NCI-H146 (cell line): ENCODE results near the gene EBPL.
A peak's percentile ranks its signal among the peaks of the same experiment; 100 is the strongest.
"Not testable (repeated sequence)": the region's sequence is repeated elsewhere in the genome, so short reads cannot be mapped to it uniquely, and the experiment has no call there.

ENCODE experiments used
- DNase-seq: peaks from one replicate; lab custom pipeline; 2025; lab: John Stamatoyannopoulos, UW

The EBPL gene

DNA sequence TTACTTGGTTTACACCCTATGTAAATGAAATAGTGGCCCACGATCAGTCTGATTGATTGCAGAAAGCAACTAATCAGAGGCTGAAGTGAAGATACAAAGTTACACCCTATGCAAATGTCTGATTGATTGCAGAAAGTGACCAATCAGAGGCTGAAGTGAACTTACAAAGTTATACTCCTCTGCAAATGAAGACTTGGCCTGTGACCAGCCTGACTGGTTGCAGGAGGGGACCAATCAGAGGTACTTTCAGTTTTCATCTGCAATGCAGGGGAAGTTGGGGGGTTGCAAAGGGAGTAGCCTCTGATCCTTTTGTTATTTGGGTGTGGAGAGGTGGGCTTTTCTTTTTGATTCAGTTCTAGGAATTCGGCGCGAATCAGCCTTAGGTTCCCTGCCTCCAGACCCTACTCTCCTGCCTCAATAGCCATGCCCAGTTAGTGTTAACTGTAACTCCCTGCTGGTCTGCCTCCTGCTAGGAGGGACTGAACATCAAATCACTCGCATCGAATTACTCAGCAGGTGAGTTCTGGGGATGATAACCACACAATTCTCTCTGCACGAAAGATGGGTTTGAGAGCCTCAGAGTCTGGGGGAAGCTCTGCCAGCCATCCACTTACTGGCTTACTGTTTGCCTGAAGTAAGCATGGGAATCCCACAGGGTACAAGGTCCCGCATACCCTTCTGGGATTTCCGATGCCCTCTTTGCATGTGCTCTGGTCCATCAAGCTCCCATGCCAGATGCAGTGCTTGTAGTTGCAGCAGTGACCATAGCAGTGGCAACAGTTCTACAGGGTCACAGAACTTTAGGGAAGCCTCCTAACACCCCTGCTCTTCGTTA lies 55.5 kb downstream of the EBPL start:
- peak; percentile 81 for DNase-seq

- no peak for DNase-seq
Observed at GRCh38 chr13:49633710-49634109, 57.6 kb downstream of the EBPL start.

DNA sequence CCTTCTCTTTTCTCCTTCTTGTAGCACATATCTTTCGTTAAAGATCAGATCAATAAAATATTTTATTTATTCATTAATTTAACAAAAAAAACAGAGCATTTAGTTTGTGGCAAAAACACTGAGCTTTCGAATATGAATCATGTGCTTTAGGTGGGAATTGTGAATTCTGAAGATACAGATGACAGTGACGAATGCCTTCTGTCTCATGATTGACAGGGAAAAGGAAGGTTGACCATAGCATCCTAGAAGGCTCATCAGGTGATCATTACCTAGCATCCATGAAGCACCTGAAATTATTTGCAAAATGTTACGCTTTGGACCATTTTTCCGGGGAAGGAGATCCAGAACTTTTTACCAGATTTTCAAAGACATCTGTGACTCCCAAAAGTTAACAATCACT lies 59.1 kb downstream of the EBPL start:
- DNase-seq = no peak

DNA sequence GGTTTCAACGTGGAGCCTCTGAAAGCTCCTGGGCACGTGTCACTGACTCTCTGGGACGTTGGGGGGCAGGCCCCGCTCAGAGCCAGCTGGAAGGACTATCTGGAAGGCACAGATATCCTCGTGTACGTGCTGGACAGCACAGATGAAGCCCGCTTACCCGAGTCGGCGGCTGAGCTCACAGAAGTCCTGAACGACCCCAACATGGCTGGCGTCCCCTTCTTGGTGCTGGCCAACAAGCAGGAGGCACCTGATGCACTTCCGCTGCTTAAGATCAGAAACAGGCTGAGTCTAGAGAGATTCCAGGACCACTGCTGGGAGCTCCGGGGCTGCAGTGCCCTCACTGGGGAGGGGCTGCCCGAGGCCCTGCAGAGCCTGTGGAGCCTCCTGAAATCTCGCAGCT lies 60.7 kb downstream of the EBPL start:
- DNase-seq = no peak

DNA sequence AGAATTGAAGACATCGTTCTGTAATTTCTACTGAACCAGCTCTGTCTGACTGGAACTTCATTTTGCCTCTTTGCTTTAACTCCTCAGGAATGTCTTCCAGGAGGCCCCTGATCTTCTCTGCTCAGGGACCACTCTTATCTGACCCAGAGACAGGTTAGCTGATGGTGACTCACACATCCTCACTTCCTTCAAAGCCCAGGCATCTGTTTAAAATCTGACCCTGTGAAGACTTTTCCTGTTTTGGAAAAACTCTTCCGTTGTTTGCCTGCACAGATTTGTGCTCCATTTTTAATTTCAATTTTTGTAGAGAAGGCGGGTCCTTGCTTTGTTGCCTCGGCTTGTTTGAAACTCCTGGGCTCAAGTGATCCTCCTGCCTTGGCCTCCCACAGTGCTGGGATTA lies 61.3 kb downstream of the EBPL start:
- DNase-seq = no peak

- DNase-seq = no peak
Observed at GRCh38 chr13:49629196-49629938, 61.9 kb downstream of the EBPL start.

DNA sequence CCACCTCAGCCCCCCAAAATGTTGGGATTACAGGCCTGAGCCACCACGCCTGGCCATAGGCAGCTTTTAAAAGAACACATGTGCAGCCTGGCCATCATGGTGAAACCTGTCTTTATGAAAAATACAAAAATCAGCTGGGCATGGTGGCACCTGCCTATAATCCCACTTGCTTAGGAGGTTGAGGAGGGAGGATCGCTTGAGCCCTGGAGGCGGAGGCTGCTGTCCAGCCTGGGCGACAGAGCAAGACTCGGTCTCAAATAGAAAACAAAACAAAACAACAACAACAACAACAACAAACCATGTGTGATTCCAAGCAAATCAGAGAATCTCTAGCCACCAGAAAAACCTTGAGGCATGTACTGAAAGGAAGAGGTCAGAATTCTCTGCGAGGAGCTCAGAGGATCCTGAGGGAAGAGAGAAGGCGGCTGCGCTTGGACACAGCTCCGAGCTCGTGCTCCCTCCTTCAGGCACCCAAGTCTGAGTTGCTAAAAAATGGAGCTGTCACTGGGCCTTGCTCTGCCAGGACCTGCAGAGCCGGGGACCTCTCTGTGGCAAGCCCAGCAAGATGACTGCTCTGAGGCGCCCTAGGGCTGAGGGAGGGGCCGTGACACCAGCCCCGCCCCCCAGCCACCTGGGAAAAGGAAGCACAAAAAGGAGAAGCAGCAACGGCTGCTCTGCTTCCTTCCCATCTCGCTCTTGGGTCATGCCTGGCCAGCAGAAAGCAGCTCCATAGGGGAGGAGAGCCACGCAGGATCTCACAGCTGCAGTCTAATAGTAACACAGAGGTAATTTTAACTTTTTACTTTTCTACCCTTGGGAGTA lies 63.2 kb downstream of the EBPL start, which contains the start of gene ARL11:
TSS of gene ARL11 (plus strand) at position 677 of the 822 bp plus-strand sequence. CDS start 1,941 bp downstream, outside the sequence.
- DNase-seq = peak; percentile 84

DNA sequence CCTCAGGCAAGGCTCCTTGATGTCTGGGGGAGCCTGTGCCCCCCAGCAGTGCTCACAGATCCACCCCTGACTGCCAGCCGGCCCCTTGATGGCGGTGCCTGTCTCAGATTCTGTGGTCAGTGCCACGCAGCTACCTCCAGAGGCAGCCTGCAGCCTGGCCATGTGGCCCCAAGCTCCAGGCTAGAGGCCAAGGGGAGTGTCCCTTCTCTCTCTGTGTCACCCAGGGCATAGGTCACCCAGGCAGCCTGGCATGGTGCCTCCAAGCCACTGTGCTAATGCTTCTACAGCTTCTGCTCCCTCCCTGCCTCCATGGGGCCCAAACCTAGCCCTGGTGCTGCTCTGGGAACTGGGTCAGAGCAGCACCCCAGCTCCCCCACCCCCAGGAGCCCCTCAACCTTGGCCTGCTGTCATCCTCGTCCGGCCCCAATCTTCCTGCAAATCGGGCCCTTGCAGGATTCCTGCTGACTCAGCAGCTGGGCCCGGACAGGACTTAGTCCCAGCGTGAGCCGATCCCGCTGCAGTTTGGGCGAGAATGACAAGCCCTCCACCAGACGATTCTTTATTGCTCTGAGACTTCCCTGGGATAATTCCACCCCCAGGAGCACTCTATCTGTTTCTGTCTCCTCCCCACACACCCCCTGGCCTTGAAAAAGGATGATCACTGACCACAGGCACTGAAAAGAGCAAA lies 65.8 kb downstream of the EBPL start:
- no peak for DNase-seq

- no peak for DNase-seq
Observed at GRCh38 chr13:49624229-49624628, 67.1 kb downstream of the EBPL start.

GRCh38 chr13:49622174-49622946 lies 68.9 kb downstream of the EBPL start:
- no peak for DNase-seq

GRCh38 chr13:49620170-49620621 lies 71.1 kb downstream of the EBPL start:
- DNase-seq = peak; percentile 58

- DNase-seq = no peak
Observed at GRCh38 chr13:49616676-49617065, 74.6 kb downstream of the EBPL start.

- no peak for DNase-seq
Observed at GRCh38 chr13:49615836-49616675, 75.2 kb downstream of the EBPL start.

DNA sequence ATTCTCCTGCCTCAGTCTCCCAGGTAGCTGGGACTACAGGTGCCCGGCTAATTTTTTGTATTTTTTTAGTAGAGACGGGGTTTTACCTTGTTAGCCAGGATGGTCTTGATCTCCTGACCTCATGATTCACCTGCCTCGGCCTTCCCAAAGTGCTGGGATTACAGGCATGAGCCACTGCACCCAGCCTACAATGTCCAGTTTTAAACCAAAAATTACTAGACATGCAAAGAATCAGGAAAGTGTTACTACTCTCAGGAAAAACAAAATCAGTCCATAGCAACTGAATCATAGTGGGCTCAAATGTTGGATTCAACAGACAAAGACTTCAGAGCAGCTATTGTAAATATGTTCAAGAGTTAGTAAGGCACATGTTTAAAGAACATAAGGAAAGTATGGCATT lies 79.2 kb downstream of the EBPL start:
- DNase-seq = not testable (repeated sequence)
